GM12865 (cell line): ENCODE results near the gene CA6.
"Not testable (repeated sequence)": the region's sequence is repeated elsewhere in the genome, so short reads cannot be mapped to it uniquely, and the experiment has no call there.

Experiments
- DNase-seq: peaks from one replicate; pipeline ENCODE4 v3.0.0; 2010; ENCODE audit warnings: low read depth
- H3K4me3 ChIP-seq: 2 replicates; pipeline ENCODE4 v1.5.1; 2011; ENCODE audit warnings: mild to moderate bottlenecking, low read depth, low read length, control low read depth
- TF ChIP-seq, protein P1 (sequence below): IDR thresholded peaks from 2 replicates; pipeline ENCODE4 v1.5.1; 2011; ENCODE audit warnings: low read length, control low read depth, low read depth, inconsistent platforms; ENCODE audit not compliant: insufficient read depth; ENCODE audit errors: missing control alignments

The CA6 gene

DNA sequence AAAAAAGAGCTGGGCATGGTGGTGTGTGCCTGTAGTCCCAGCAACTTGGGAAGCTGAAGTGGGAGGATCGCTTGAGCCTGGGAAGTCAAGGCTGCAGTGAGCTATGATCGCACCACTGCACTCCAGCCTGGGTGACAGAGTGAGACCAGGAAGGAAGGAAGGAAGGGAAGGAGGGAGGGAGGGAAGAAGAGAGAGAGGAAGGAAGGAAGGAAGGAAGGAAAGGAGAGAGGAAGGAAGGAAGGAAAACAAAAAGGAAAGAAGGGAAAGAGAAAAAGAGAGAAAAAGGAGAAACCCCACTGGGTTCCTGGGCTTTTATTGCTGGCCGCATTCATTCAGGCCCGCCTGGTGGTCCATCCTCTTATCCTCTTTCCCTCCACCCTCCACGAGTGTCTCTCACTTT lies 70.8 kb downstream of the CA6 start:
- H3K4me3 ChIP-seq, result no peak overlapping the region
- TF ChIP-seq, protein P1, sequence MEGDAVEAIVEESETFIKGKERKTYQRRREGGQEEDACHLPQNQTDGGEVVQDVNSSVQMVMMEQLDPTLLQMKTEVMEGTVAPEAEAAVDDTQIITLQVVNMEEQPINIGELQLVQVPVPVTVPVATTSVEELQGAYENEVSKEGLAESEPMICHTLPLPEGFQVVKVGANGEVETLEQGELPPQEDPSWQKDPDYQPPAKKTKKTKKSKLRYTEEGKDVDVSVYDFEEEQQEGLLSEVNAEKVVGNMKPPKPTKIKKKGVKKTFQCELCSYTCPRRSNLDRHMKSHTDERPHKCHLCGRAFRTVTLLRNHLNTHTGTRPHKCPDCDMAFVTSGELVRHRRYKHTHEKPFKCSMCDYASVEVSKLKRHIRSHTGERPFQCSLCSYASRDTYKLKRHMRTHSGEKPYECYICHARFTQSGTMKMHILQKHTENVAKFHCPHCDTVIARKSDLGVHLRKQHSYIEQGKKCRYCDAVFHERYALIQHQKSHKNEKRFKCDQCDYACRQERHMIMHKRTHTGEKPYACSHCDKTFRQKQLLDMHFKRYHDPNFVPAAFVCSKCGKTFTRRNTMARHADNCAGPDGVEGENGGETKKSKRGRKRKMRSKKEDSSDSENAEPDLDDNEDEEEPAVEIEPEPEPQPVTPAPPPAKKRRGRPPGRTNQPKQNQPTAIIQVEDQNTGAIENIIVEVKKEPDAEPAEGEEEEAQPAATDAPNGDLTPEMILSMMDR, result no peak
- DNase-seq, result no peak

DNA sequence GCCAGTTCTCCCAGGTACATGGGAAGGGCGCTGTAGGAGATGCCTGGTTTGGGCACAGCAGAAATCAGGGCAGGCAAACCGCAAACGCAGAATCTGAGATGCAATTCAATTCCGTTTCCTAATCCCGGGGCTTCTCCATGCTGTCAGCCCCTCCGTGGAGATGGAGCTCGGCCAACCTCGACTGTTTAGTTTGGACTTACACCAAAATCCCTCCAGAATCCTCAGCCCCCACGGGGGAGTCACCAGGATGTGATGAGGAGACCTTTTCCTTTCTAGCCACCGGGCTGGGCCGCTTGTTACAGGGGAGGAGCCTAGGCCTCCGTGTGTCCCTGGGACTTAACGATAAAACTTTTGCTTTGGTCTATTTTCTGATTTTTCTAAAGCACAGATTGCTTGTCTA lies 72.7 kb downstream of the CA6 start:
- H3K4me3 ChIP-seq, result no peak overlapping the region
- TF ChIP-seq, protein P1, result no peak
- DNase-seq, result no peak

DNA sequence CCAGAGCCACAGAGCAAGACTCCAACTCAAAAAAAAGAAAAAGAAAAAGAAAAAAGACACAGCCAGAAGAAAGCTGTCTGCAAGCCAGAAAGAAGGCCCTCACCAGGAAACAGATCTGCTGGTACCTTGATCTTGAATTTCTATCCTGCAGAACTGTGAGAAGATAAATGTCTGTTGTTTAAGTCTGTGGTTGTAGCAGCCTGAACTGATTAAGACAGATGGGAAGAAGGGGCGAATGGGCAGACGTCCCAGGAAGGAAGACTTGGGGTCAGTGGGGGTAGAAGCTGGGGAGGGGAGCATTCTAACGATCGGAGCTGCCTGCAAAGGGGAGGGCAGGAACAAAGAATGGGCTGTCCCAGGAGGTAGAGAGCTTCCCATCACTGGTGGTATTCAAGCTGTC lies 74.2 kb downstream of the CA6 start:
- no peak overlapping the region for H3K4me3 ChIP-seq
- TF ChIP-seq, protein P1, result no peak
- no peak for DNase-seq

DNA sequence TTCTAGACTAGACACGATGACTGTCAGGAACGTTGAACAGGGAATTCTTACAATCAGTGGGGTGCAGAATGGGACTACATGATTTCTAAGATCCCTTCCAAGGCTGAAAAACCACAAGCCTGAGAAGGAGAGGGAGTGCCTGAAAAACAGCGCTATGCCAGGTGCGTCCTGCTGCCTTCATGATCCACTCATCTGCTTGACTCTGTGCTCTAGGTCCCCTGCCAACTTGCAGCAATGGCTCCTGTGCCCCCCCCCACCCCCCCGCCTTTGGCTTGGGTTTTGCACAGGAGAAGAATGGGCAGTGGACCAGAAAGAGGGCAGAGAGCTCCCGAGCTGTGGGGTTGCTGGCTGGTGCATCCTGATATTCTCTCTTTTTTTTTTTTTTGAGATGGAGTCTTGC lies 74.6 kb downstream of the CA6 start:
- TF ChIP-seq, protein P1, result no peak
- DNase-seq, result no peak

DNA sequence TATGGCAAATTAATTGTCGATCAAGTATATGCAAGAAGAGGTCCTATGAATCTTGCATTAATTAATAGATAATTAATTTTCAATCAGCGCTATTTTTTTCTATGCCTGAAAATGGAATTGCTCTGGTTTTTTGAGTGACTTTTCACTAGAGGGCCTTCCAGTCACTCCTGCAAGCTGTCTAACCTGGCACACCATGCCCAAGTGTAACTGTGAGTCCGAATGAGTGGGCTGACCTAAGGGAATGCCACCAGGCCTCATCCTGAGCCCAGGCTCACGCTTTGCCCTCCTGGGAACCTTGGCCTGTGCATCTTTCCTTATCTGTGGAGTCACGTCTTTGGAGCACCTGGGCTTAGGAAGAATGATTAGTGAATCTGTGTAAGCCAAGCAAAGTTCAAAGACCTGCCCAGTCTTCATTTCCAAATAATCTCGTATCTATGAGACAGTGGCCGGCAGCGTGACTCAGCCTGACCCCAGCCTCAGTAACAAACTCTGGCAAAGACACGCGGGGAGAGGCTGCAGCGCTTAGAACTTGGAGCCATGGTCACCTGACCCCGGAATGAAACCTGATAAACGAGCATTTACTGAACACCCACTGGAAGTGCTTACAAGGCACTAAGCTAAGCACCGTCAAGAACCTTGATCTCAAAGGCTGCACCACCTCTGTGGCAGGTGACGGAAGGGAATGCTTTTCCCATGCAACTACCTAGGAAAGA lies 76.5 kb downstream of the CA6 start:
- not testable (repeated sequence) for DNase-seq, H3K4me3 ChIP-seq

More for the DNA sequence above, 74.6 kb downstream of the CA6 start:
- H3K4me3 ChIP-seq, result no peak overlapping the region

DNA sequence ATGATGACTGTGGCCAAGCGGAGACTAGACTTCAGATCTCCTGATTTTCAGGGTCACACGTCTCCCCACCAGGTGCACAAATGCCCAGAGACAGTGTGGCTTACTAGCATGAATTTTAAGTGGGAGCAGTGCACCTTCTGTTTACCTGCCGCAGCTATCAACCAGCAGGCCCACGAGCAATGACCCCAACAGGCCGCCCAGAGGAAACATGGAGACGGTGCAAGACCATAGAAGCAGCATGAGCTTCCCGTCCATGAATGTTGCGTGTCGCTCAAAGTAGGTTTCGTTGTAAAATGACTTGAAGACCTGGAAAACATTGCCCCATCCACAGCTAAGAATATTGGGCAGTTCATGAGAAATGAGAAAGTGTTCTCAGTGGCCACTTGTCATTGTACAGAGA lies 77.1 kb downstream of the CA6 start:
- no peak overlapping the region for H3K4me3 ChIP-seq
- TF ChIP-seq, protein P1, result no peak
- no peak for DNase-seq
